Peyer's patch (tissue), 4 donors: ENCODE data around the gene FRMD4A. TPM values are rescaled to one million over a fixed set of nuclear protein-coding genes. Genes with fewer than 3 reads are reported as not detected.

Experiments used
- DNase-seq, 3 donors: peaks; one replicate each; pipeline ENCODE4 v3.0.0-alpha.2; 2017 to 2019
- H3K27ac ChIP-seq, 4 donors: fragments of 200-600 bp; sonication (generic); one replicate each; pipeline ENCODE4 v1.5.1; 2016 to 2019
- H3K27me3 ChIP-seq, 2 donors: fragments of 200-600 bp; sonication (generic); one replicate each; pipeline ENCODE4 v1.5.1; 2019
- H3K36me3 ChIP-seq, 3 donors: fragments of 200-600 bp; sonication (generic); one replicate each; pipeline ENCODE4 v1.5.1; 2016 to 2019
- H3K4me1 ChIP-seq, 4 donors: fragments of 200-600 bp; sonication (generic); one replicate each; pipeline ENCODE4 v1.5.1; 2016 to 2019
- H3K4me3 ChIP-seq, 4 donors: fragments of 200-600 bp; sonication (generic); 1 replicate in 3 of 4; 2 replicates in 1 of 4; pipeline ENCODE4 v1.5.1; 2016 to 2019; ENCODE audit warnings: mild to moderate bottlenecking in 1 of 4
- H3K9me3 ChIP-seq, 4 donors: fragments of 200-600 bp; sonication (generic); one replicate each; pipeline ENCODE4 v1.5.1; 2016 to 2019; ENCODE audit warnings: mild to moderate bottlenecking in 1 of 4
- CTCF ChIP-seq, 6 experiments: fragments of 450-650 bp in 4 of 6; fragments of 200-600 bp in 2 of 6; sonication (generic) in 1 of 6; IDR thresholded peaks; one replicate each; pipeline ENCODE4 v1.5.1; 2017 to 2019; ENCODE audit warnings: antibody characterized with exemption in 6 of 6, mild to moderate bottlenecking in 3 of 6, moderate library complexity in 1 of 6
- POLR2A ChIP-seq, 2 donors: fragments of 450-650 bp; IDR thresholded peaks; one replicate each; pipeline ENCODE4 v1.5.1; 2017; ENCODE audit warnings: antibody characterized with exemption in 2 of 2, mild to moderate bottlenecking in 2 of 2, moderate library complexity in 2 of 2
- total RNA-seq, 4 donors: library from RNA; depleted of rRNA; stranded (reverse); fragments of >200 nt; gene quantifications; one replicate each; pipeline ENCODE4 v1.1.0, GENCODE V29; 2016

The FRMD4A gene
- total RNA-seq, 4 donors from 2014 or later = 3.0 to 47.9 (median 5.9) TPM

GRCh38 chr10:14322526-14323188, 8.1 kb downstream of the FRMD4A start:
- Histone ChIP-seq H3K36me3 (no peaks in the 10 kb centered on the region), H3K4me3 (no peak overlapping the region), H3K9me3 (no peaks in the 10 kb centered on the region), H3K27me3 (no peaks in the 10 kb centered on the region), H3K4me1 (no peaks in the 10 kb centered on the region), H3K27ac (no peak overlapping the region)
- no peak for DNase-seq
- TF ChIP-seq CTCF (IDR thresholded peaks at IDR 0.05) = no peak
- TF ChIP-seq POLR2A (IDR thresholded peaks at IDR 0.05) = no peak

GRCh38 chr10:14318007-14318406, 12.7 kb downstream of the FRMD4A start:
- Histone ChIP-seq H3K9me3 (no peaks in the 10 kb centered on the region), H3K27me3 (no peaks in the 10 kb centered on the region), H3K27ac (no peak overlapping the region), H3K36me3 (no peaks in the 10 kb centered on the region), H3K4me1 (no peaks in the 10 kb centered on the region), H3K4me3 (no peak overlapping the region)
- DNase-seq = no peak
- TF ChIP-seq CTCF (IDR thresholded peaks at IDR 0.05) (no peak), POLR2A (IDR thresholded peaks at IDR 0.05) (no peak)

GRCh38 chr10:14312014-14312413, 18.7 kb downstream of the FRMD4A start:
- no peak for DNase-seq
- Histone ChIP-seq H3K27me3 (no peaks in the 10 kb centered on the region), H3K4me1 (no peaks in the 10 kb centered on the region), H3K9me3 (no peaks in the 10 kb centered on the region), H3K27ac (no peak overlapping the region), H3K36me3 (no peaks in the 10 kb centered on the region), H3K4me3 (no peak overlapping the region)
- TF ChIP-seq CTCF (IDR thresholded peaks at IDR 0.05) (no peak), POLR2A (IDR thresholded peaks at IDR 0.05) (no peak)

- TF ChIP-seq POLR2A (IDR thresholded peaks at IDR 0.05) (no peak), CTCF (IDR thresholded peaks at IDR 0.05) (no peak)
- Histone ChIP-seq H3K27me3 (no peaks in the 10 kb centered on the region), H3K4me1 (no peaks in the 10 kb centered on the region), H3K36me3 (no peaks in the 10 kb centered on the region), H3K9me3 (no peaks in the 10 kb centered on the region), H3K4me3 (no peak overlapping the region), H3K27ac (no peak overlapping the region)
- no peak for DNase-seq
Observed at GRCh38 chr10:14311206-14311957, 19.3 kb downstream of the FRMD4A start.

- H3K9me3 ChIP-seq = no peaks in the 10 kb centered on the region
- no peak for TF ChIP-seq POLR2A (IDR thresholded peaks at IDR 0.05)
- no peak for TF ChIP-seq CTCF (IDR thresholded peaks at IDR 0.05)
- H3K27me3 ChIP-seq = no peaks in the 10 kb centered on the region
- no peaks in the 10 kb centered on the region for H3K36me3 ChIP-seq
- H3K4me1 ChIP-seq = no peaks in the 10 kb centered on the region
- H3K27ac ChIP-seq = no peak overlapping the region
- DNase-seq = no peak
- no peak overlapping the region for H3K4me3 ChIP-seq
Observed at GRCh38 chr10:14309593-14309992, 21.1 kb downstream of the FRMD4A start.
